Uterus (tissue), 2 donors: ENCODE data around the gene FUNDC2.

Experiments
- CTCF ChIP-seq, 4 experiments: fragments of 200-600 bp in 2 of 4; fragments of 450-650 bp in 2 of 4; sonication (generic) in 2 of 4; IDR thresholded peaks; one replicate each; pipeline ENCODE4 v1.5.1; 2016 to 2019; ENCODE audit warnings: antibody characterized with exemption in 4 of 4, mild to moderate bottlenecking in 2 of 4, moderate library complexity in 1 of 4
- POLR2A ChIP-seq, 2 donors: fragments of 450-650 bp; IDR thresholded peaks; one replicate each; pipeline ENCODE4 v1.6.1; 2016; ENCODE audit warnings: antibody characterized with exemption in 2 of 2, mild to moderate bottlenecking in 1 of 2, moderate library complexity in 1 of 2

- no peak for TF ChIP-seq POLR2A (IDR thresholded peaks at IDR 0.05)
- TF ChIP-seq CTCF (IDR thresholded peaks at IDR 0.05) = no peak
Observed at GRCh38 chrX:155009994-155010472, 16.6 kb upstream of the FUNDC2 start.
